SK-N-MC (cell line): ENCODE data around the gene GRK3.

Experiments
- EZH2 ChIP-seq: fragments of 200-600 bp; sonication (generic); IDR thresholded peaks from one replicate; pipeline ENCODE4 v1.6.1; 2017; ENCODE audit warnings: antibody characterized with exemption
- FOXP2 ChIP-seq: optimal IDR thresholded peaks from 2 replicates; pipeline ENCODE3; 2011; ENCODE audit warnings: mild to moderate bottlenecking, moderate library complexity; ENCODE audit not compliant: insufficient read depth; ENCODE audit errors: extremely low read length, control extremely low read depth
- POLR2AphosphoS5 ChIP-seq: IDR thresholded peaks from 2 replicates; pipeline ENCODE4 v1.6.1; 2012; ENCODE audit warnings: mild to moderate bottlenecking, low read depth, low read length, borderline replicate concordance

- TF ChIP-seq POLR2AphosphoS5 (no peak), EZH2 (no peak), FOXP2 (no peak)
Measured at GRCh38 chr22:25629613-25630012, 65.1 kb downstream of the GRK3 start.
